Transverse colon (tissue), 4 donors: ENCODE measurements around the gene EPB41L1. TPM values are rescaled to one million over a fixed set of nuclear protein-coding genes. Genes with fewer than 3 reads are reported as not detected.

Source experiments
- DNase-seq: peaks from one replicate; pipeline ENCODE4 v3.0.0-alpha.2; 2019
- H3K27ac ChIP-seq, 4 donors: fragments of 200-600 bp; sonication (generic); 2 replicates each; pipeline ENCODE4 v1.5.1; 2016 to 2018; ENCODE audit warnings: inconsistent platforms in 4 of 4
- H3K27me3 ChIP-seq: fragments of 200-600 bp; sonication (generic); 2 replicates; pipeline ENCODE4 v1.5.1; 2017; ENCODE audit warnings: inconsistent platforms
- H3K36me3 ChIP-seq, 4 donors: fragments of 200-600 bp; sonication (generic); 2 replicates each; pipeline ENCODE4 v1.5.1; 2017 to 2019; ENCODE audit warnings: inconsistent platforms in 4 of 4
- H3K4me1 ChIP-seq, 4 donors: fragments of 200-600 bp; sonication (generic); 2 replicates each; pipeline ENCODE4 v1.5.1; 2017 to 2020; ENCODE audit warnings: inconsistent platforms in 4 of 4
- H3K4me3 ChIP-seq, 4 donors: fragments of 200-600 bp; sonication (generic); 1 replicate in 1 of 4; 2 replicates in 3 of 4; pipeline versions ENCODE4 v1.5.1 to v1.6.1; 2017 to 2019; ENCODE audit warnings: inconsistent platforms in 4 of 4
- H3K9me3 ChIP-seq, 2 donors: fragments of 200-600 bp; sonication (generic); 2 replicates each; pipeline ENCODE4 v1.5.1; 2017 to 2019; ENCODE audit warnings: inconsistent platforms in 2 of 2
- EP300 ChIP-seq: sonication (generic); formaldehyde crosslinking; IDR thresholded peaks from one replicate; pipeline ENCODE4 v1.6.1; 2017; ENCODE audit warnings: antibody characterized with exemption, low read depth
- POLR2A ChIP-seq: fragments of 450-650 bp; IDR thresholded peaks from one replicate; pipeline ENCODE4 v1.6.1; 2016; ENCODE audit warnings: antibody characterized with exemption, mild to moderate bottlenecking, moderate library complexity
- POLR2AphosphoS5 ChIP-seq, 3 donors: sonication (generic); formaldehyde crosslinking; IDR thresholded peaks; one replicate each; pipeline ENCODE4 v1.6.1; 2016; ENCODE audit warnings: antibody characterized with exemption in 3 of 3
- WGBS, 2 donors: methylation state at CpG; one replicate each; pipeline ENCODE4 v1.1.5; 2018; ENCODE audit warnings: low coverage in 1 of 2; 5-methylcytosine and 5-hydroxymethylcytosine counted together
- in situ Hi-C, 4 donors: fragments of 200-750 bp; cut with MboI; loops; one replicate each; pipeline versions ENCODE4 v1.15.0 to v1.15.1; 2017; ENCODE audit warnings: low sequenced_read_pairs in 3 of 4, low pct_ligation_motif_present in 1 of 4, low pct_unique_long_range_greater_than_20kb in 1 of 4
- intact Hi-C: fragments of 100-400 bp; cut with DNase I; formaldehyde crosslinking; loops from one replicate; pipeline ENCODE4 v1.15.1; 2023; ENCODE audit warnings: low total_unique reads
- total RNA-seq, 4 donors: library from RNA; depleted of rRNA; stranded (reverse); fragments of >200 nt; gene quantifications; one replicate each; pipeline ENCODE4 v1.1.0, GENCODE V29; 2016
- TF ChIP-seq, protein P1 (sequence below), 5 experiments: fragments of 200-600 bp in 3 of 5; fragments of 450-650 bp in 2 of 5; sonication (generic) in 3 of 5; IDR thresholded peaks; 1 replicate in 2 of 5; 2 replicates in 3 of 5; pipeline ENCODE4 v1.5.1; 2016 to 2017; ENCODE audit warnings: antibody characterized with exemption in 5 of 5, inconsistent platforms in 3 of 5, mild to moderate bottlenecking in 2 of 5, moderate library complexity in 1 of 5

The EPB41L1 gene
- total RNA-seq, 4 donors from 2014 or later = 36.4 to 167 (median 79.4) TPM

DNA sequence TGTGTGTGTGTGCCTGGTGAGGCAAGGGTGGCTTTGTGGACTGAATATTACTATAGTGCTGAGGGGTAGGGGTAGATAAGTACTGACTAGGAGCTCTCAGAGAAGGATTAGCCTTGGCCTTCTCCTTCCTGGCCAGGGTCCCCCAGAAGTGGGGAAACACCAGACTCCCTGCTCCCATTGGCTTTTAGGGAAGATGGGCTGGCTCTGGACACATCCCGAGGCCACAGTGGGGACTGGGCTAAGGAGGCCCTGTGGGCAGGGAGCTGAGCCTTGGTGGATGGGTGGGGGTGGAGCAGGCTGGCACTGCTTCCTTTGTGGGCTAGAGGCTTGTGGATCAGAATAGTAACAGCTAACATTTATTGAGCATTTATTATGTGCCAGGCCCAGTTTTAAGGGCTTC, 3.1 kb downstream of the EPB41L1 start:
- intact Hi-C loops (loop anchor here (5.0 kb wide), 1 partner anchor 40 kb away; no protein-coding TSS in a partner anchor), in situ Hi-C loops (no loop called here)
- Histone ChIP-seq H3K9me3 (no peaks in the 10 kb centered on the region), H3K4me3 (no peak overlapping the region), H3K36me3 (no peaks in the 10 kb centered on the region), H3K27ac (no peak overlapping the region), H3K27me3 (no peaks in the 10 kb centered on the region), H3K4me1 (peaks cover 5 to 13% (median 9%) of the 10 kb centered on the region in 4 donors)
- 79% methylated on average over 1 of the region's 1 CpG; no CpG with 5 or more reads in 1 of the 2 donors for WGBS, 2 donors
- no peak for DNase-seq
- TF ChIP-seq POLR2AphosphoS5 (IDR thresholded peaks at IDR 0.05) (no peak), EP300 (no peak), POLR2A (no peak)
- TF ChIP-seq, protein P1, sequence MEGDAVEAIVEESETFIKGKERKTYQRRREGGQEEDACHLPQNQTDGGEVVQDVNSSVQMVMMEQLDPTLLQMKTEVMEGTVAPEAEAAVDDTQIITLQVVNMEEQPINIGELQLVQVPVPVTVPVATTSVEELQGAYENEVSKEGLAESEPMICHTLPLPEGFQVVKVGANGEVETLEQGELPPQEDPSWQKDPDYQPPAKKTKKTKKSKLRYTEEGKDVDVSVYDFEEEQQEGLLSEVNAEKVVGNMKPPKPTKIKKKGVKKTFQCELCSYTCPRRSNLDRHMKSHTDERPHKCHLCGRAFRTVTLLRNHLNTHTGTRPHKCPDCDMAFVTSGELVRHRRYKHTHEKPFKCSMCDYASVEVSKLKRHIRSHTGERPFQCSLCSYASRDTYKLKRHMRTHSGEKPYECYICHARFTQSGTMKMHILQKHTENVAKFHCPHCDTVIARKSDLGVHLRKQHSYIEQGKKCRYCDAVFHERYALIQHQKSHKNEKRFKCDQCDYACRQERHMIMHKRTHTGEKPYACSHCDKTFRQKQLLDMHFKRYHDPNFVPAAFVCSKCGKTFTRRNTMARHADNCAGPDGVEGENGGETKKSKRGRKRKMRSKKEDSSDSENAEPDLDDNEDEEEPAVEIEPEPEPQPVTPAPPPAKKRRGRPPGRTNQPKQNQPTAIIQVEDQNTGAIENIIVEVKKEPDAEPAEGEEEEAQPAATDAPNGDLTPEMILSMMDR (IDR thresholded peaks at IDR 0.05) = no peak

DNA sequence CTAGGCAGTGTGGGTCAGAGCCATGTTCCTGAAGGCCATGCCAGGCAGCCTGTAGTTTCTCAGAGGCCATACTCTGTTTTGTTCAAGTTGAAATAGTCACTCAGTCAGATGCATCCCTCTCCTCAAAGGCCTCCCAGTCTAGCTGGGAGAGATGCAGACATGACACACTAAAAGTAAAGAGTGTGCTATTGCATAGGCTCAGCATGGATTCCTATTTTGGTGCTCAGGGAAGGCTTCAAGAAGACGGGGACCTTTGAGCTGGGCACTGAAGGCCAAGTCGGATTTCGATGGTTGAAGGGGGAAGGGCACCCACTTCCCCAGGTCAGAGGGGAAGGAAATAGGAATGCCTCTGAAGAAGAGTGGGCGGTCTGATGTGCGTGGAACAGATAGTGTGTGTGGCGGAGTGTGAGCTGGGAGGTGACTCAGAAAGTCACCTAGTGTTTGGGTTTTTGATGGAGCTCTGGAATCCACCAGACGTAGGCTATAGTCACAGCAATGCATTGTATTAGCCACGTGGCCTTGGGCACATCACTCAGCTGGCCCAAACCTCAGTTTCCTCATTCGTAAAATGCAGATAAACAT, 3.7 kb downstream of the EPB41L1 start:
- 83 to 87% methylated on average over 6 to 9 of the region's 9 CpGs for WGBS, 2 donors

DNA sequence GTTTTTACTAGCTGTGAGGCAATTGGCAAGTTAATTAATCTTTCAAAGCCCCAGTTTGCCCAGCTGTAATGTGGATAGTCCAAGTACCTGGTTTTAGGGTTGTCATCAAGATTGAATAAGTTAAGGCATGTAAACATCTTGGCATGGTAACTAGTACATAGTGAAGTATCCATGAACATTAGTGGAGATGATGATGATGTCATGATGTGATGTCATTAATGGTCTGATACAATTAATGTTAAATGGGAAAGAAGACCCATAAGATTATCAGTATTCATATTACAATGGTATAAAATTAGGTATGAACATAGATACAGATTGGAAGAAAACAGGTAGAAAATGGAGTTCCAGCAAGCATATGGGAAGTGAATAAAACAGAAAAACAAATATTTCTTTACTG, 5.3 kb downstream of the EPB41L1 start:
- Histone ChIP-seq H3K4me3 (no peak overlapping the region), H3K27me3 (no peaks in the 10 kb centered on the region), H3K27ac (no peak overlapping the region), H3K36me3 (no peaks in the 10 kb centered on the region), H3K4me1 (peaks cover 0 to 6% (median 2%) of the 10 kb centered on the region in 4 donors), H3K9me3 (no peaks in the 10 kb centered on the region)
- intact Hi-C loops = loop anchor here (5.0 kb wide), 1 partner anchor 37 kb away; no protein-coding TSS in a partner anchor
- DNase-seq = no peak
- in situ Hi-C loops = no loop called here
- TF ChIP-seq EP300 = no peak

More for the DNA sequence above, 3.7 kb downstream of the EPB41L1 start:
- no peaks in the 10 kb centered on the region for H3K27me3 ChIP-seq
- peaks cover 5 to 13% (median 9%) of the 10 kb centered on the region in 4 donors for H3K4me1 ChIP-seq
- TF ChIP-seq, protein P1 (IDR thresholded peaks at IDR 0.05) = no peak
- TF ChIP-seq EP300 (no peak), POLR2AphosphoS5 (IDR thresholded peaks at IDR 0.05) (no peak), POLR2A (no peak)
- no peaks in the 10 kb centered on the region for H3K9me3 ChIP-seq
- no peak overlapping the region for H3K4me3 ChIP-seq
- intact Hi-C loops (loop anchor here (5.0 kb wide), 1 partner anchor 39 kb away; no protein-coding TSS in a partner anchor), in situ Hi-C loops (no loop called here)
- no peak overlapping the region for H3K27ac ChIP-seq
- no peak for DNase-seq
- H3K36me3 ChIP-seq = no peaks in the 10 kb centered on the region

DNA sequence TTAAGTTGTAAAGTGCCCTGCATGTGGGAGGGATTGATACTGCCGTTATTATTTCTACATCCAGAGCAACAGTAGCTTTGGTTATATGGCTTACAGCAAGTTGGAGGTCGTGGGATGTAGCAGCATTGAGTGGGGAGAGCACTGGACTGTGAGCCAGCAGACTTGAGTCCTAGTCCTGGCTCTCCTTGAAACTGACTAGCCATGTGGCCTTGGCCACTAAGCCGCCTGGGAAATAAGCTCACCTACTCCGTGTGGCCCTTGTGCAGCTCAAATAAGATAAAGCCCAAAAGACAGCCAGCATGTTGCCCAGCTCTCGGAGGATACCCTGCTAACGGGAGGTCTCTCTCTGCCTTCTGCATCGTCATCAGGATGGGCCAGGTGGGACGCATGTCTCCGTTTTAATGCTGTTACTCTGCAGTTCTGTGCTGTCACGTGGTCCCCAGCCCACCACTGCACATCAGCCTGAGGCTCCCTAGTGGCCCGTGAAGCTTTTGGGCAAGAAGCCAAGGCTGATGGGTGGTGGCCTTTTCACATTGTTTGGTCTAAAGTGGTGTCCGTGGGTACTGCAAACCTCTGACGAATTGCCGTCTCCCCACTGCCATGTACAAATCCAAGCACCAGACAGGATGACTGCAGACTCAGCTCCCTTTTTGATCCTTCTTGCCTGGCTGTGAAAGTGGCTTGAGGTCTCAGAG, 7.9 kb downstream of the EPB41L1 start:
- no peaks in the 10 kb centered on the region for H3K36me3 ChIP-seq
- intact Hi-C loops (no loop called here), in situ Hi-C loops (no loop called here)
- no peak for TF ChIP-seq POLR2AphosphoS5 (IDR thresholded peaks at IDR 0.05)
- TF ChIP-seq, protein P1 (IDR thresholded peaks at IDR 0.05) = no peak
- no peak for TF ChIP-seq POLR2A
- no peak for TF ChIP-seq EP300
- DNase-seq = no peak
- no peaks in the 10 kb centered on the region for H3K4me1 ChIP-seq
- no peaks in the 10 kb centered on the region for H3K27me3 ChIP-seq
- WGBS, 2 donors = 60 to 64% methylated on average over 1 to 14 of the region's 14 CpGs
- no peak overlapping the region for H3K27ac ChIP-seq
- H3K4me3 ChIP-seq = no peak overlapping the region
- H3K9me3 ChIP-seq = no peaks in the 10 kb centered on the region
